ENCODE data around the gene GALNT2.

GALNT2 gene

GRCh38 chr1:230083053-230083452, 16.0 kb downstream of the GALNT2 start:
- Histone ChIP-seq H3K27me3 (replicated peaks; ENCODE audit: insufficient read depth, low read length) (no peaks in the 10 kb centered on the region), H3K9ac (ENCODE audit: low read length) (no peak overlapping the region), H3K4me1 (ENCODE audit: low read length) (peaks cover 25% of the 10 kb centered on the region), H3K9me2 (replicated peaks; ENCODE audit: insufficient read depth, low read length) (no peaks in the 10 kb centered on the region), H3K79me2 (ENCODE audit: low read length) (peaks cover 100% of the 10 kb centered on the region), H3F3A (ENCODE audit: insufficient read depth, low read length) (peaks cover 13% of the 10 kb centered on the region), H3K9me3 (replicated peaks; ENCODE audit: insufficient read depth, low read length) (no peaks in the 10 kb centered on the region), H3K4me3 (ENCODE audit: low read length) (no peak overlapping the region), H4K20me1 (ENCODE audit: insufficient read depth, low read length) (no peaks in the 10 kb centered on the region), H3K4me2 (ENCODE audit: low read depth, low read length) (no peak overlapping the region), H3K27ac (ENCODE audit: low read length) (no peak overlapping the region), H3K36me3 (replicated peaks; ENCODE audit: insufficient read depth, low read length) (no peaks in the 10 kb centered on the region), H2AFZ (ENCODE audit: low read length) (no peak overlapping the region)
- DNase-seq, result no peak
- TF ChIP-seq EZH2phosphoT487 (IDR thresholded peaks at IDR 0.05; ENCODE audit: low read length) (no peak), EZH2 (optimal IDR thresholded peaks at IDR 0.05; ENCODE audit: low read depth, low read length) (no peak), CTCF (IDR thresholded peaks at IDR 0.05; ENCODE audit: low read length) (no peak)

GRCh38 chr1:230083746-230084407, 16.8 kb downstream of the GALNT2 start:
- peaks cover 25% of the 10 kb centered on the region for H3K4me1 ChIP-seq (ENCODE audit: low read length)
- peak overlapping the region; percentile 15; the same call in 1 of the 2 replicates for H3K4me3 ChIP-seq (ENCODE audit: low read length)
- no peak overlapping the region for H2AFZ ChIP-seq (ENCODE audit: low read length)
- H4K20me1 ChIP-seq (ENCODE audit: insufficient read depth, low read length), result no peaks in the 10 kb centered on the region
- no peaks in the 10 kb centered on the region for H3K9me3 ChIP-seq (replicated peaks; ENCODE audit: insufficient read depth, low read length)
- no peaks in the 10 kb centered on the region for H3K36me3 ChIP-seq (replicated peaks; ENCODE audit: insufficient read depth, low read length)
- peak overlapping the region; percentile 72 for H3K27ac ChIP-seq (ENCODE audit: low read length)
- no peaks in the 10 kb centered on the region for H3K9me2 ChIP-seq (replicated peaks; ENCODE audit: insufficient read depth, low read length)
- TF ChIP-seq EZH2 (optimal IDR thresholded peaks at IDR 0.05; ENCODE audit: low read depth, low read length), result no peak
- TF ChIP-seq CTCF (IDR thresholded peaks at IDR 0.05; ENCODE audit: low read length), result no peak
- TF ChIP-seq EZH2phosphoT487 (IDR thresholded peaks at IDR 0.05; ENCODE audit: low read length), result no peak
- H3K79me2 ChIP-seq (ENCODE audit: low read length), result peaks cover 100% of the 10 kb centered on the region
- H3K9ac ChIP-seq (ENCODE audit: low read length), result peak overlapping the region; percentile 44
- no peak for DNase-seq
- H3F3A ChIP-seq (ENCODE audit: insufficient read depth, low read length), result peaks cover 13% of the 10 kb centered on the region; the same call in 1 of the 2 replicates
- H3K4me2 ChIP-seq (ENCODE audit: low read depth, low read length), result peak overlapping the region; percentile 53
- no peaks in the 10 kb centered on the region for H3K27me3 ChIP-seq (replicated peaks; ENCODE audit: insufficient read depth, low read length)

- Histone ChIP-seq H2AFZ (ENCODE audit: low read length) (no peak overlapping the region), H3K27ac (ENCODE audit: low read length) (peak overlapping the region; percentile 72), H3K4me2 (ENCODE audit: low read depth, low read length) (peak overlapping the region; percentile 53)
Measured at GRCh38 chr1:230084408-230085177, 17.6 kb downstream of the GALNT2 start.

More at GRCh38 chr1:230084408-230085177, 17.6 kb downstream of the GALNT2 start:
- H3K4me3 ChIP-seq (ENCODE audit: low read length), result peak overlapping the region; percentile 15; the same call in 1 of the 2 replicates
- peak overlapping the region; percentile 44 for H3K9ac ChIP-seq (ENCODE audit: low read length)
- H3K79me2 ChIP-seq (ENCODE audit: low read length), result peaks cover 100% of the 10 kb centered on the region
- TF ChIP-seq EZH2 (optimal IDR thresholded peaks at IDR 0.05; ENCODE audit: low read depth, low read length) (no peak), EZH2phosphoT487 (IDR thresholded peaks at IDR 0.05; ENCODE audit: low read length) (no peak), CTCF (IDR thresholded peaks at IDR 0.05; ENCODE audit: low read length) (no peak)
- no peaks in the 10 kb centered on the region for H3K27me3 ChIP-seq (replicated peaks; ENCODE audit: insufficient read depth, low read length)
- peak; percentile 70 for DNase-seq
- peaks cover 25% of the 10 kb centered on the region for H3K4me1 ChIP-seq (ENCODE audit: low read length)
- H4K20me1 ChIP-seq (ENCODE audit: insufficient read depth, low read length), result no peaks in the 10 kb centered on the region
- H3K9me2 ChIP-seq (replicated peaks; ENCODE audit: insufficient read depth, low read length), result no peaks in the 10 kb centered on the region
- no peaks in the 10 kb centered on the region for H3K36me3 ChIP-seq (replicated peaks; ENCODE audit: insufficient read depth, low read length)
- peaks cover 13% of the 10 kb centered on the region; the same call in 1 of the 2 replicates for H3F3A ChIP-seq (ENCODE audit: insufficient read depth, low read length)
- no peaks in the 10 kb centered on the region for H3K9me3 ChIP-seq (replicated peaks; ENCODE audit: insufficient read depth, low read length)

Data from MM.1S (cell line).